ENCODE data around the gene CCR1.

GRCh38 chr3:46212101-46212500, 4.0 kb upstream of the CCR1 start:
- TF ChIP-seq CTCF (IDR thresholded peaks at IDR 0.05) = no peak
- no peak for TF ChIP-seq POLR2A (IDR thresholded peaks at IDR 0.05)
